NOMO-1 treated with dmso at 0.1 percent for 144 hours (cell line): ENCODE measurements around the gene ANKS1B.
"Not testable (repeated sequence)": the region's sequence is repeated elsewhere in the genome, so short reads cannot be mapped to it uniquely, and the experiment has no call there.

Source experiments
- DNase-seq: peaks from one replicate; lab custom pipeline; 2025; ENCODE audit not compliant: unreplicated experiment; lab: John Stamatoyannopoulos, UW

ANKS1B gene

DNA sequence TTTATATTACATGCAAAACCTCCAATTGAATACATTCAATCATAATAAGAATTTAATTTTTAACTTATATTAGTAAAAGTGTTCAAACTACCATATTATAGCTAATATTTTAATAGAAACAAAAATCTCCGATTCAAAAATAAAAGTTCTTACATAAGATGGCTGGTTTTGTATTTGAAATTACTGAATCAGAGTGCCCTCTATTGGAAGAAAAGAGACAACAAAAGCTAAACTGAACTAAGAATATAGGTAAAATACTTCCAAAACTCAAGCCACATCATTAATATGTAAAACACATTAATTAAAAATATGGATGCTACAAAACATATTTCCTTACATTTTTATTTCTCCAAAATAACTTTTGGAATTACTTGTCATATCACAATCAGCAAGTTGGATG, 216.9 kb downstream of the ANKS1B start:
- DNase-seq: no peak

DNA sequence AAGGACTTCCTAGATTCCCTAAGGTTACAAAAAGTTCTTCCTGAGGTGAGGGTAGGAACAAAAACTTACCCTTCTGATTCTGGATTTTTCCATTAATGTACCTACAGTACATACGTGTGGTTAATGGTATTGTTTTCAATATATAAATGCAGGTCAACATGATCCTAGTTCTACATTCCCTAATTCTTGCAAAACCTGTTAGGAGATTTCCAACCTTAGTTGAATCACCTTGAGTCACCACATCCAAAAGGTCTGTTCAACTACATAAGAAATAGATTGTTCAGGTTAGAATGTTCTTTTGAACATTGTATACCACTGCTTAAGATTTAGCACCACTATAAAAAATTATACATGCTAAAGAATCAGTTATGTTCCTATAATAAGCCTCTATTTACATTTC, 218.3 kb downstream of the ANKS1B start:
- no peak for DNase-seq

DNA sequence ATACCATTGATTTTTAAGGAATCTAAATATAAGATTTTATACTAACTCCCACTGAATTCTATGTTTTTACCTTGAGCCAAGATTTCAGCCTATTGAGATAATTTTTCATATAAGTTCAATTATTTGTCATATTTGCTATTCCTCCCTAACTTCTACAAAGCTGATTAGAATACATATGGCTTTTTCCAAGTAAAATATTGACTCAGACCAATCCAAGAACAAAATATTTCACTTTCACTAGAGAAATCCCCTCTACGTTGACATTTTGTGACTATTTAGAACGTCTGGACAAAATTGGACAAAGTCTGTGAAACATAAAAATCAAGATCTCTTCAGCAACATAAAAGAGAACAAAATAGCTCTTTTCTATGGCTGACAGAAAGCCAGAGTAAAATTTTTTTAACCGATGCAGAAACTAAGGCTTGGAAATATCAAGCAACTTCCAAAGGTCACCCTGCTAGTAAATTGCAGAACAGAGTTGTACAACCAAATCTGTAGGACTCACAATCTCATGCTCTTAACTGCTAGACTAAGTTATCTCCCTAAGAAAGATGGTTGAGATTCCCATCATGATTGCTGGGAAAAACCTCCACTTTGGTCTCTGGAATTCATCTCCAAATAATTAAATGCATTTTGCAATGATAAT, 219.1 kb downstream of the ANKS1B start:
- DNase-seq: no peak

DNA sequence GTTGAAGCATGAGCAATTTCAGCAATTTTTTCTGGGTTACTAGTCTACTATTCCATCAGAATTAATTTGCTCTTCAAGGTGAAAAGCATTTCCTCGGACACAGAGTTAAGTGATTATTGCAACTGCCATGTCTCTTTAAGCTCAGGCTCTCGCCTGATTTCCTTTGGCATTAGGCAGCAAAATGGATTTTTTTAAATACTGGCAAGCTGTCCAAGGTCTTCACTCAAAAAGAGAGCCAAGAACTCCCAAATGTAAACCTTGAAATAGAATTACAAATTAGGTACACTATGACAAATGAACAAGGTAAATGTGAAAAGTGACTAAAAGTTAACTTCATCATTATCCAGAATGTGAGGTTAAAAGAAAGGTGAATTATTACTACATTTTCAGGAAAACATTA, 225.3 kb downstream of the ANKS1B start:
- no peak for DNase-seq

DNA sequence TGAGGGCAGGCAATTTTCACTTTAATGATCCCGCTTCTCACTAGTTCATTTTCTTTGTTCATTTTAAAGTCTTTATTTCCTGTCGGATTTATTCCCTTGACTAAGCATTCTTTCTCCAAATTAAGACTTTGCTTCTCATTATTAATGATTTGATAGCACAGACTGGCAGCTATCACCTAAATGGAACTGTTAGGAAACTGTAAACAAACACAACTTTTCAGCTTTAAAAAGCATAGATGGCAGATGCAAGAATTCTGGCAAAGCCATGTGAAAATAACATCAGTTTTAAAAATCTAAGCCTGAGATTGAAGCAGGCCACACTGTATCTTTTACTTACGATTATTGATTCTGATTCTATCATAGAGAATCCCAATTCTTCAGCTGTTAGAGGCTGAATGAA, 225.7 kb downstream of the ANKS1B start:
- DNase-seq: no peak

DNA sequence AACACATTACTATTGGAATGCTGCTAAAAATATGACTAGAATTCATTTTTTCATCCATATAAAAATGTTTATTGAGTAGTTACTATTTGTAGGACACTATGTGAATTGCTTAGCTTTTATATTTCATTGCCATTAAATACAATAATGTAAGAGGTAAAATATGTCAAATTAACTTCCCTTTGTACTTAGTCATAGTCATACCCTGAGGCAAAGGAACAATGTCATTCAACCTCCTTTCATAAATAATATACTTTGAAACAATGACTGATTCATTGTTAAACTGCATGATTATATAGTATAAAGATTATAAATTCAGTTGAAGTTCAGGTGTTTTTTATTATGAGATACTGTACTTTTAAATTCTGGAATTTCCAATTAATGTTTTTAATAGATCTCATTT, 232.0 kb downstream of the ANKS1B start:
- no peak for DNase-seq

DNA sequence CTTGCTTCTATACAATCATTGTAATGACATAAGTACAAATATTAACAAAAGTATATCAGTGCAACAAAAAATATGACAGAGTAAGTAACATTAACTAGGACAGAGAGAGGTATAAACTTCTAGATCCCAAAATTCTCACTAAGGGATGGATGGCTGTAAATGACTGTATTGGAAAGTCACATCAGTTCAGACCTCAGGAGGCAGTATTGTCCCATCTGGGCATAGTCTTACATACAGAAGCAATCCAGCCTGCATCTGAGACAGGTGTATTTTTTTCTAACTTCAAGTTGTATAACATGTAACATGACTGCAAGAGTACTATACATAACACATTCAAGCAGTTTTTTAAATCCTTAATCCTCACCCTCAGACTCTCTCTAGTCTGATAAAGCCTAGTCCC, 238.2 kb downstream of the ANKS1B start:
- DNase-seq: no peak

DNA sequence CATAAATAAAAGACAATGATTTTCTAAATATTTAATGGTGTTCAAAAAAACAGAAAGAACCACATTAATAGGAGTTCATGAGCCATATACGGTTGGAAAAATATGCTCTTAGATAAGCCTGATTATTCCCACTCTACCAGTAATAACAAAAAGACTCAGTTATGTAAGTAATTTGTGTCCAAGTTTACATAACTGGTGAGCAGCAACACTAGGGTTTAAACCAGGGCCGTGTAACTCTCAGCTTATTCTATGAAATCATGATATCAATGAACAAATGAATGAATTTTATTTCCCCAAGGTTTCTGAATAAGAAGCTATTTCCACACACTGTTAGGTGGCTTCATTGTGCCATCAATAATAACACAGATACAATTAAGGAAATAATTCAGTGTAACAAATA, 238.8 kb downstream of the ANKS1B start:
- DNase-seq: no peak

DNA sequence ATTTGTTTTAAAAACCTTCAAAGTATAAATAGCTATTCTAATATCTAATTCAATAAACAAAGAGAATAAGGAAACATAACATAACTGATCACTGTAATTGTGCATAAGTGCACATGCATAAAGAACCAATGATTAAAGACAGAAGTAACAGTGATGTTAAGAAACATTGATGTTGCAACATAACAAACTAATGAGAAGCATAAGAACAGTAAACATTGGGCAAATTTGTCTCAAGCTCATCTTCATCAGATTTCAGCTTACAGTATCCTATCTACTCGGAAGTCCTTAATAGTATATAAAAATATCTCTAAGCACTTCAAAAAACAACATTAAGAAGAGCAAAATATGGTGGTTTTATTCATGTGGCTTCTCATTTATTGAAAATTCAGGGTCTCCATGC, 239.6 kb downstream of the ANKS1B start:
- no peak for DNase-seq

DNA sequence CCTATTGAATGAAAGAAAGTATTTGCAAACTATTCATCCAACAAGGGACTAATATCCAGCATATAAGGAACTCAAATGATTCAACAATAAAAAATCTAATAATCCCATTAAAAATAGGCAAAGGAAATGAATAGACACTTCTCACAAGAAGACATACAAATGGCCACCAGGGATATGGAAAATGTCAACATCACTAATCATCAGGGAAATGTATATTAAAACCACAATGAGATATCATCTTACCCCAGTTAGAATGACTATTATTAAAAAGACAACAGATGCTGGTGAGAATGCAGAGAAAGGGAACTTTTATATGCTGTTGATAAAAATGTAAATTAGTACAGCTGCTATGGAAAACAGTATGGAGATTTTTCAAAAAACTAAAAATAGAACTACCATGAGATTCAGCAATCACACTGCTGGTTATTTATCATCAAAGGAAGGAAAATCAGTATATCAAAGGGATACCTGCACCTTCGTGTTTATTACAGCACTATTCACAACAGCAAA, 247.9 kb downstream of the ANKS1B start:
- no peak for DNase-seq

DNA sequence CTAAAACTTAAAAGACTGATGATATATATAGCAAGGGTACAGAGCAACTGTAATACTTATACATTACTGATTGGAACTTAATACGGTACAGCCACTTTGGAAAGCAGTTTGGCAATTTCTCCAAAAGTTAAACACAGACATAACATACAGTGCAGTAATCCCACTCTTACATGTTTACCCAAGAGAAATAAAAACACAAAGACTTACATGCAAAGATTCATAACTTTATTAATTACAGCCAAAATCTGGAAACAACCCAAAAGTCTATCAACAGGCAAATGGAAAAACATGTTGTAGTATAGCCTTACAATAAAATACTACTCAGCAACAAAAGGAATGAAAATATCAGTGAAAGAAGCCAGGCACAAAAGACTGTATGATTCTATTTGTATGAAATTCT, 252.6 kb downstream of the ANKS1B start:
- DNase-seq: no peak

DNA sequence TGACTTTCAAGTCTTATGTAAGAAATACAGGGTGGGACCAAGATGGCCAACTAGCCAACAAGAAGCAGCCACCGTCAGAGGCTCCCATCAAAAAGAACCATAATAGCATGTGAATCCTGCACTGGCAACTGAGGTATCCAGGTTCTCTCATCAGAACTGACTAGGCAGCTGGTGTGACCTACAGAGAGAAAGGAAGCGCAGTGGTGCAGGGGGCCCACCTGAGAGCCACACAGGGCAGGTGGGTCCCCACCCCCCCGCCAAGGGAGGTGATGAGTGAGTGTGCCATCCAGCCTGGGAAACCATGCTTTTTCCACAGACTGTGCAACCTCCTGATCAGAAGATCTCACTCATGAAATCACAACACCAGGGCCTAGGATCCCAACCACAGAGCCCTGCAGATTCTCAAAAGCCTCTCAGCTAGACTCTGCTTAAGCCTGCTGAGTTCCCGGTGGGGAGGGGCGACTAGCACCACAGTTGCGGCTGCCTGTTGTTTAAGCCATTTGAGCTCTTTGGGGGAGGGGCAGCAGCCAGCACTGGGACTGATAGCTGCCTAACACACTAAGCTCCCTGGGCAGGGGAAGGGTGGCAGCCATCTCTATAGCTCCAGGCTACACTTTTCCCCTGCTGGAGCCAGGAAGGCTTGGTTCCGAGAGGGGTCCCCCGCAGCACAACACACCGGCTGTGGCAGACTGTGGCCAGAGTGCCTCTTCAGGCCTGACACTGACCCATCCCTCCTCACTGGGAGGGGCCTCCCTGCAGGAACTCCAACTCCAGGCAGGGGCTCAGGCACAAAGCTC, 261.8 kb downstream of the ANKS1B start:
- no peak for DNase-seq

DNA sequence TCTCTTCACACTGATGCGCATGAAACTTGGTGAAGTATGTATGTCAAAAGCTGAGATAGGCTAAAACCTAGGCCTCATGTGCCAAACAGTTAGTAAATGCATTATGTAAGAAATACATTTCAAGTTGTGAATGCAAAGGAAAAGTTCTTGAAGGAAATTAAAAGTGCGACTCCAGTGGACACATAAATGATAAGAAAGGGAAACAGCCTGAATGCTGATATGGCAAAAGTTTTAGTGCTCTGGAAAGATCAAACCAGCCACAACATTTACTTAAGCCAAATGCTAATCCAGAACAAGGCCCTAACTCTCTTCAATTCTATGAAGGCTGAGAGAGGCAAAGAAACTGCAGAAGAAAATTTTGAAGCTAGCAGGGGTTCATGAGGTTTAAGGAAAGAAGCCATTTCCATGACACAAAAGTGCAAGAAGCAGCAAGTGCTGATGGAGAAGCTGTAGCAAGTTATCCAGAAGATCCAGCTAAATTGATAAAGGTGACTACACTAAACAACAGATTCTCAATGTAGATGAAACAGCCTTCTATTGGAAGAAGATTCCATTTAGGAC, 262.9 kb downstream of the ANKS1B start:
- no peak for DNase-seq

DNA sequence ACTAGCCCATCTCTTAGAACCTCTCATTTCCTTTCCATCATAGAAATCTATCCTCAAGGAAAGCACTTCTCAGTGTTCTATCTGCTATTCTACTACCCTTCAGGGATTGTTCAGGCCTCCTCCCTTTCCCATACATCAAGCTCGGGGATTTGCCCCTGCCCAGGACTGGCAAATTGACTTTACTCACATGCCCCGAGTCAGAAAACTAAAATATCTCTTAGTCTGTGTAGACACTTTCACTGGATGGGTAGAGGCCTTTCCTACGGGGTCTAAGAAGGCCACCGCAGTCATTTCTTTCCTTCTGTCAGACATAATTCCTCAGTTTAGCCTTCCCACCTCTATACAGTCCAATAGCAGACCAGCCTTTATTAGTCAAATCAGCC, 264.7 kb downstream of the ANKS1B start:
- DNase-seq: not testable (repeated sequence)

DNA sequence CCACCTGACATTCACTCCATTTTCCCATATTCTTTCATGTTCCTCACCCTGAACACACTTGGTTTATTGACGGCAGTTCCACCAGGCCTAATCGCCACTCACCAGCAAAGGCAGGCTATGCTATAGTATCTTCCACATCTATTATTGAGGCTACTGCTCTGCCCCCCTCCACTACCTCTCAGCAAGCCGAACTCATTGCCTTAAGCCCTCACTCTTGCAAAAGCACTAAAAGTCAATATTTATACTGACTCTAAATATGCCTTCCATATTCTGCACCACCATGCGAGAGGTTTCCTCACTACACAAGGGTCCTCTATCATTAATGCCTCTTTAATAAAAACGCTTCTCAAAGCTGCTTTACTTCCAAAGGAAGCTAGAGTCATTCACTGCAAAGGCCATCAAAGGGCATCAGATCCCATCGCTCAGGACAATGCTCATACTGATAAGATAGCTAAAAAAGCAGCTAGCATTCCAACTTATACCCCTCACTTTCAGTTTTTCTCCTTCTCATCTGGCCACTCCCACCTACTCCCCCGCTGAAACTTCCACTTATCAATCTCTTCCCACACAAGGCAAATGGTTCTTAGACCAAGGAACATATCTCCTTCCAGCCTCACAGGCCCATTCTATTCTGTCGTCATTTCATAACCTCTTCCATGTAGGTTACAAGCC, 265.2 kb downstream of the ANKS1B start:
- DNase-seq: not testable (repeated sequence)

DNA sequence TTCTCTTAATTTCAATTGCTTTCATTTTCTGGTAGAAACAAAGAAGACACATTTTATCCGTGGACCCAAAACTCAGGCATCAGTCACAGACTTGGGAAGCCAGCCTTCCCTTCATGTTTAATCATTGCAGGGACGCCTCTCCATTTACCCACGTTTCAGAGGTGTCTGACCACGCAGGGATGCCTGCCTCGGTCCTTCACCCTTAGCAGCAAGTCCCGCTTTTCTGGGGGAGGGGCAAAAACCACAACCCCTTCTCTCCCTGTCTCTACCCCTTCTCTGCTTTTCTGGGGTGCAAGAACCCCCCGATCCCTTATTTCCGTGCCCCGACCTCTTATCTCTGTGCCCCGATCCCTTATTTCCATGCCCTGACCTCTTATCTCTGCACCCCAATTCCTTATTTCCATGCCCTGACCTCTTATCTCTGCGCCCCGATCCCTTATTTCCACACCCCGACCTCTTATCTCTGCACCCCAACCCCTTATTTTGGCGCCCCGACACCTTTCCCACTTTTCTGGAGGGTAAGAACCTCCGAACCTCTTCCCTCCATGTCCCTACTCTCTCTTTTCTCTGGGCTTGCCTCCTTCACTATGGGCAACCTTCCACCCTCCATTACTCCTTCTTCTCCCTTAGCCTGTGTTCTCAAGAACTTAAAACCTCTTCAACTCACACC, 268.8 kb downstream of the ANKS1B start:
- DNase-seq: not testable (repeated sequence)

DNA sequence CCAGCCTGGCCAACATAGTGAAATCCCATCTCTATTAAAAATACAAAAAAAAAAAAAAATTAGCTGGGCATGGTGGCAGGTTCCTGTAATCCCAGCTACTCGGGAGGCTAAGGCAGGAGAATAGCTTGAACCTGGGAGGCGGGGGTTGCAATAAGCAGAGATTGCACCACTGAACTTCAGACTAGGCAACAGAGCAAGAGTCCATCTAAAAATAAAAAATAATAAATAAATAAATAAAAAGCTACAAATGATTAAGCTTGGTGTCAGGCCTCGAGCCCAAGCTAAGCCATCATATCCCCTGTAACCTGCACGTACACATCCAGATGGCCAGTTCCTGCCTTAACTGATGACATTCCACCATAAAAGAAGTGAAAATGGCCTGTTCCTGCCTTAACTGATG, 269.8 kb downstream of the ANKS1B start:
- not testable (repeated sequence) for DNase-seq

DNA sequence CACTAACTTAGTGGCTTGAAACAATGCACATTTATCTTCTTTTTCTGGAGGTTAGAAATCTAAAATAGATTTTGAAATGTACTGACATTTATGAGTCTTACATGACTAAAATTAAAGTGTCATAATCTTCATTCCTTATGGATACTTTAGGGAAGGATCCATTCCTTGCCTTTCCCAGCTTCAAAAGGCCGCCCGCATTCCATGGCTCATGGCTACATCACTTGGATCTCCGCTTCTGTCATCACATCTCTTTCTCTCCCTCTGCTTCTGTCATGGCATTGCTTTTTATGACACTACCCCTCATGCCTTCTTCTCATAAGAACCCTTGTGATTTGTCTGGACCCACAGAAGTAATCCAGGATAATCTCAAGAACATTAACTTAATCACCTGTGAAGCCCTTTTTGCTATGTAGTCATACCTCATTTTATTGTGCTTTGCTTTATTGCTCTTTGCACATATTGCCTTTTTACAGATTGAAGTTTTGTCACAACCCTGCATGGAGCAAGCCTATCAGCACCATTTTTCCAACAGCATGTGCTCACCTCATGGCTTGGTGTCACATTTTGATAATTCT, 270.7 kb downstream of the ANKS1B start:
- DNase-seq: no peak

DNA sequence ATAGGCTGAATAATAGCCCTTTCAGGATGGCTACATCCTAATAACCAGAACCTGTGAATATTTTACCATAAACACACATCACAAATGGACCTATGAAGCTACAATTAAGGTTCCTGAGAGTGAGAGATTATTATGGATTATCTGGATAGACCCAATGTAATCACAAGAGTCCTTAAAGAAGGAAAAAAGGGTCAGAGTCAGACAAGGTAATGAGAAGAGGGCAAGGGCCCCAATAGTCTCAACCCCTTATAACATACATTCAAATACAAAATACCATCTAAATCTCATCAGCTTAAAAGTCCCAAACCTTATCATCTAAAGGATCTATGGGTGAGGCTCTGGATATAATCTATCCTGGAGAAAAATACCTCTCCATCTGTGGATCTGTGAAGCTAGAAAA, 272.5 kb downstream of the ANKS1B start:
- no peak for DNase-seq

DNA sequence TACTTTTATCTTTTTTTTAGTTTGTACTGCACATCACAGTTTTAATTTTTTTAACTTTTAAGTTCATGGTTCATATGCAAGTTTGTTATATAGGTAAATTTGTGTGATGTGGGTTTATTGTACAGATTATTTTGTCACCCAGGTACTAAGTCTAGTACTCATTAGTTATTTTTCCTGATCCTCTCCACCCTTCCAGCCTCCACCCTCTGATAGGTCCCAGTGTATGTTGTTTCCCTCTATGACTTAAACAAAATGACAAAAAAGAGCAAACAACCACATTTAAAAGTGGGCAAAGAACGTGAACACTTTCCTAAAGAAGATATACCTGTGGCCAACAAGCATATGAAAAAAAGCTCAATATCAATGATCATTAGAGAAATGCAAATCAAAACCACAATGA, 273.5 kb downstream of the ANKS1B start:
- no peak for DNase-seq

DNA sequence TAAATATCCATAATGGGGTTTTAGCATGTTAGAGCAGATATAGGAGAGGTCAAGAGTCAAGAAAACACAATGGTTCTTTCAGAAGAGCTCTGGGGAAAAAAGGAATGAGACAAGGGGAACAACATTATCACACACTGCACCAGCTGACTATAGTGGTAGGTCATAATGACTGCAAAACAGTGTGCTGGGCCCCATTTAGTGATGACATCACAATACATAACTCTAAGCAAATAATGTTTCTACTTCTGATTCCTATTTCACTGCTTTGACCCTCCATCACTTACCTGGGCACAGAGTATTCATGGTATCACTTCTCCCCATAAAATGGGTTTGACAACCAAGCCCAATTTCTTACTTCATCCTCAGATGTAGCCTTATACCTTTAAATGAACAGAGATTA, 275.1 kb downstream of the ANKS1B start:
- no peak for DNase-seq
